DMS 273 (cell line): ENCODE measurements around the gene FEM1A.
A peak's percentile ranks its signal among the peaks of the same experiment; 100 is the strongest.

Source experiments
- DNase-seq: peaks from one replicate; lab custom pipeline; 2025; ENCODE audit not compliant: unreplicated experiment; lab: John Stamatoyannopoulos, UW

Gene FEM1A

DNA sequence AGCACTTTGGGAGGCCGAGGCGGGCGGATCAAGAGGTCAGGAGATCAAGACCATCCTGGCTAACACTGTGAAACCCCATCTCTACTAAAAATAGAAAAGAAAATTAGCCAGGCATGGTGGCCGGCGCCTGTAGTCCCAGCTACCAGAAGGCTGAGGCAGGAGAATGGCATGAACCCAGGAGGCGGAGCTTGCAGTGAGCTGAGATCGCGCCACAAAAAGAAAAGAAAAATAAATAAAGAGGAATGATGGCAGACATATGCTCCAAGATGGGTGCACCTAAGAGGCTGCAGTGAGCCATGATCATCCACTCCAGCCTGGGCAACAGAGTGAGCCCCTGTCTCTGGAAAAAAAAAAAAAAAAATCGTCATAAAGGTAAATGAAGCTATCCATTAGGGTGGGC, 54.4 kb downstream of the FEM1A start:
- DNase-seq: peak; percentile 59

DNA sequence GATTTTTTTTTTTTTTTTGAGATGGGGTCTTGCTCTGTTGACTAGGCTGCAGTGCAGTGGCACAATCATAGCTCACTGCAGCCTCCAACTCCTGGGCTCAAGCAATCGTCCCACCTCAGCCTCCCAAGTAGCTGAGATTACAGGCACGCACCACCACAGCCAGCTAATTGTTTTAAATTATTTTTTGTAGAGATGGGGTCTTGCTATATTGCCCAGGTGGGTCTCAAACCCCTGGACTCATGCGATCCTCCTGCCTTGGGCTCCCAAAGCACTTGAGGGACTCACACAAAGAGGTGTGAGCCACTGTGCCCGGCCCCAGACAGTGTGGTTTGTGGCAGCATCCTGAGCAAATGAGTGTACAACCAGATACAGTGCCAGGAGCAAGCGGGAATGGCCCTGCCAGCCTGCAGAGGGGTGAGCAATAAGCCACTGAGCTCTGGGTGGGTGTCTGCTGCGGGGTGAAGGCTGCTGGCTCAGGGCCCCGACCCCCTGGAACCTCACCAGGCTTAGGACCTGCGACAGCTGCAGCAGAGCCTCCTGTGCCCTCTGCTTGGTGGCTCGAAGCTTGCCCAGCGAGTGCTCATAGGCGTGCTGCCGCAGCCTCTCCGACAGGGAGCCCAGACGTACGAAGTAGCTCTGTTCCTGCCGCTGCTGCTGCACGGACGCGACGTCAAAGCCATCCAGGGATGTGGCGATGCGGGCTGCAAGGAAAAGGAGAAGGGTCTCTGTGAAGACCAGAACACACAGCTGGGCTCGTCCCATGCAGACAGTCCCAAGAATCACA, 55.8 kb downstream of the FEM1A start:
- no peak for DNase-seq

GRCh38 chr19:4849019-4849418, 57.5 kb downstream of the FEM1A start:
- no peak for DNase-seq
